ENCODE measurements around the gene ZNF615.

Gene ZNF615

DNA sequence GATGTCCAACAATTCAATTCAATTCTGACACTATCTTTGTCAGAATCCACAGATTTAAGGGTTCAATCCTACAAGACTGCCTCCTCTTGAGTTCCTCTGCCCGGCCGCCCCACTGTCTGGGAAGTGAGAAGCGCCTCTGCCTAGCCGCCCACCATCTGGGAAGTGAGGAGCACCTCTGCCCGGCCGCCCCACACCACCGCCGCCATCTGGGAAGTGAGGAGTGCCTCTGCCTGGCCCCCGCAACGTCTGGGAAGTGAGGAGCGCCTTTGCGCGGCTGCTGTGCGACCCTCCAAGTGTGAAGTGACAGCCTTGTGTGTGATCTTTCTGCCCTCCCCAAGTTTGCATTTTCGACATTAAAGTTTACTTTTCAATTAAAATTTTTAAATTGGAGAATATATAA is 14.2 kb upstream of the ZNF615 start:
- Histone ChIP-seq H3K4me1 (ENCODE audit: insufficient read depth, poor library complexity, severe bottlenecking) (peaks cover 4% of the 10 kb centered on the region), H3K9me3 (ENCODE audit: severe bottlenecking) (peaks cover 3% of the 10 kb centered on the region)

DNA sequence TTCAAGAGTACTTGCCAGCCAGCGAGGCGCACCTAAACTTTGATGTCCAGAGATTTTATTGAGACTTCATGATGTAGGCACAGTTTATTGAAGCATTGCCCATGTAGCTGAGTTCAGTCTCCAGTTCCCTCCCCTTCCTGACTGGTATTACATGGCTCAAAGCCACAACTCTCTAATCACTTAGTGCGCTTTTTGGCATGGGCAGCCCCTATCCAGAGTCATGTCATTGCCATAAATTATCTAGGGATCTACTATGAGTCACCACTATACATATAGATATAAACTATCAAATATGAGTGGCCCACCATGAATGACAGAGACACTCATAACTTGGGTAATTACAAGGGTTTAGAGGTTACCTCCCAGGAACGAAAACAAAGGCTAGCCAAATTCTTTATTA is 12.5 kb upstream of the ZNF615 start:
- DNase-seq (ENCODE audit: low spot score) (no peak), ATAC-seq (ENCODE audit: low read depth) (no peak)
- Histone ChIP-seq H3K27me3 (ENCODE audit: insufficient read depth, poor library complexity, severe bottlenecking) (no peaks in the 10 kb centered on the region), H3K4me1 (ENCODE audit: insufficient read depth, poor library complexity, severe bottlenecking) (no peaks in the 10 kb centered on the region), H3K4me3 (ENCODE audit: severe bottlenecking) (no peak overlapping the region), H3K9me3 (ENCODE audit: severe bottlenecking) (peaks cover 3% of the 10 kb centered on the region), H3K27ac (ENCODE audit: poor library complexity, severe bottlenecking) (no peak overlapping the region), H3K36me3 (ENCODE audit: low read depth) (peaks cover 98% of the 10 kb centered on the region)
- TF ChIP-seq, protein P1, sequence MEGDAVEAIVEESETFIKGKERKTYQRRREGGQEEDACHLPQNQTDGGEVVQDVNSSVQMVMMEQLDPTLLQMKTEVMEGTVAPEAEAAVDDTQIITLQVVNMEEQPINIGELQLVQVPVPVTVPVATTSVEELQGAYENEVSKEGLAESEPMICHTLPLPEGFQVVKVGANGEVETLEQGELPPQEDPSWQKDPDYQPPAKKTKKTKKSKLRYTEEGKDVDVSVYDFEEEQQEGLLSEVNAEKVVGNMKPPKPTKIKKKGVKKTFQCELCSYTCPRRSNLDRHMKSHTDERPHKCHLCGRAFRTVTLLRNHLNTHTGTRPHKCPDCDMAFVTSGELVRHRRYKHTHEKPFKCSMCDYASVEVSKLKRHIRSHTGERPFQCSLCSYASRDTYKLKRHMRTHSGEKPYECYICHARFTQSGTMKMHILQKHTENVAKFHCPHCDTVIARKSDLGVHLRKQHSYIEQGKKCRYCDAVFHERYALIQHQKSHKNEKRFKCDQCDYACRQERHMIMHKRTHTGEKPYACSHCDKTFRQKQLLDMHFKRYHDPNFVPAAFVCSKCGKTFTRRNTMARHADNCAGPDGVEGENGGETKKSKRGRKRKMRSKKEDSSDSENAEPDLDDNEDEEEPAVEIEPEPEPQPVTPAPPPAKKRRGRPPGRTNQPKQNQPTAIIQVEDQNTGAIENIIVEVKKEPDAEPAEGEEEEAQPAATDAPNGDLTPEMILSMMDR (IDR thresholded peaks at IDR 0.05; ENCODE audit: poor library complexity, severe bottlenecking), result no peak

More for the DNA sequence above, 14.2 kb upstream of the ZNF615 start:
- no peak overlapping the region for H3K4me3 ChIP-seq (ENCODE audit: severe bottlenecking)
- H3K27ac ChIP-seq (ENCODE audit: poor library complexity, severe bottlenecking), result no peak overlapping the region
- TF ChIP-seq, protein P1 (IDR thresholded peaks at IDR 0.05; ENCODE audit: poor library complexity, severe bottlenecking), result no peak
- ATAC-seq (ENCODE audit: low read depth) (no peak), DNase-seq (ENCODE audit: low spot score) (no peak)
- H3K27me3 ChIP-seq (ENCODE audit: insufficient read depth, poor library complexity, severe bottlenecking), result no peaks in the 10 kb centered on the region
- peaks cover 95% of the 10 kb centered on the region for H3K36me3 ChIP-seq (ENCODE audit: low read depth)

DNA sequence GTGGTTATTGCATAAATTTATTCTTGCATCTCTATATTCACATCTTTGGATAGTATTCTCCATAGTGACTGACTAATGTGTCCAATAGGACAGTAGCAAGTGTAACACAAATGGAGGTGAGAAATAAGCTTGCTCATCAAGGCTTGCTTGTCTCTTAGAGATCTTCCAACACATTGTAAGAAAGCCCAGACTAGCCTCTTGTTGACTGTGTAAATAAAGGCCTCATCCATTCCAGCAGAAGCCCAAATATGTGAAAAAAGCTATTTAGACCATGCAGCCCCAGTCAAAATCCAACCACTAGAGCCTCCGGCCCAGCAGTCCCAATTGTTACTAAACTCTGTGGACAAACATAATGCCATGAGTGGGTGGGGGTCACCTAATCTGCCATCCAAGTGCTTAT is 2.7 kb upstream of the ZNF615 start:
- DNase-seq (ENCODE audit: low spot score) (no peak), ATAC-seq (ENCODE audit: low read depth) (no peak)
- H3K9me3 ChIP-seq (ENCODE audit: severe bottlenecking), result peaks cover 2% of the 10 kb centered on the region
- H3K4me3 ChIP-seq (ENCODE audit: severe bottlenecking), result no peak overlapping the region
- H3K27me3 ChIP-seq (ENCODE audit: insufficient read depth, poor library complexity, severe bottlenecking), result no peaks in the 10 kb centered on the region
- no peak overlapping the region for H3K27ac ChIP-seq (ENCODE audit: poor library complexity, severe bottlenecking)
- no peaks in the 10 kb centered on the region for H3K4me1 ChIP-seq (ENCODE audit: insufficient read depth, poor library complexity, severe bottlenecking)
- TF ChIP-seq, protein P1 (IDR thresholded peaks at IDR 0.05; ENCODE audit: poor library complexity, severe bottlenecking), result no peak
- H3K36me3 ChIP-seq (ENCODE audit: low read depth), result peaks cover 3% of the 10 kb centered on the region

DNA sequence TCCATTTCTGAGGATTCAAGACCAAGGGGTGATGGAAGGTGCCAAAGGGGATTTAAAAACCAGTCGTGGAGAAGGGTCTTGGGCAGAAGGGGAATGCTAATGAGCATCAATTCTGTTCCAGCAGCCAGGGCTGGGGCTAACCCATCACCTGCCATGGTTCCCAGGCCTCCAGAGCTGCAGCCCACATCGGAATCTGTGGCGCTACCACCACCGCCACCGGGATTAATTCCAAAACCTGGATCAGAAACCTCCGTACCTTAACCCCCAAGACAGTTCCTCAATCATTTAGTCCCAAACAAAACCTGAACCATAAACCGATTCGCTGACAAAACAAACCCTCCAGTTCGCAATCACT is 583 bp downstream of the ZNF615 start:
- Histone ChIP-seq H3K4me1 (ENCODE audit: insufficient read depth, poor library complexity, severe bottlenecking) (no peaks in the 10 kb centered on the region), H3K36me3 (ENCODE audit: low read depth) (peaks cover 9% of the 10 kb centered on the region), H3K27me3 (ENCODE audit: insufficient read depth, poor library complexity, severe bottlenecking) (no peaks in the 10 kb centered on the region), H3K27ac (ENCODE audit: poor library complexity, severe bottlenecking) (no peak overlapping the region), H3K4me3 (ENCODE audit: severe bottlenecking) (peak overlapping the region; percentile 53), H3K9me3 (ENCODE audit: severe bottlenecking) (peaks cover 5% of the 10 kb centered on the region)
- ATAC-seq (ENCODE audit: low read depth) (peak; percentile 44), DNase-seq (ENCODE audit: low spot score) (no peak)
- TF ChIP-seq, protein P1 (IDR thresholded peaks at IDR 0.05; ENCODE audit: poor library complexity, severe bottlenecking), result no peak

DNA sequence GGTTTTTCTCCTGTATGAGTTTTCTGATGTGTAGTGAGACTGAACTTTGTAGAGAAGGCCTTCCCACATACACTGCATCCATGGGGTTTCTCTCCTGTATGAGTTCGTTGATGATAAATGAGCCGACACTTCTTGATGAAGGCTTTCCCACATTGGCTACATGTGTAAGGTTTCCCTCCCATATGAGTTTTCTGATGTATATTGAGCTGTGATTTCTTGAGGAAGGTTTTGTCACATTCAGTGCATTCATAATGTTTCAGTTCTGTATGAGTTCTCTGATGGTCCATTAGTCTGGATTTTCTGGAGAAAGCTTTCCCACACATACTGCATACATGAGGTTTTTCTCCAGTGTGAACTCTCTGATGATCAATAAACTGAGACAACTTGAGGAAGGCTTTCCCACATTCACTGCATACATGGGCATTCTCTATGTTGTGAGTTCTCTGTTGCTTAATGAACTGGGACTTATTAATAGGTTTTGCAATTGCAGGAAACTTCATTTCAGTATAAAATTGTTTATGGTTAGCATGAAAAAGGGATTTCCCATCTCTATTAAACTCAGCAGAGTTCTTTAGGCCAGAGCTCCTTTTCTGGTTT is 13.9 kb downstream of the ZNF615 start:
- Histone ChIP-seq H3K27ac (ENCODE audit: poor library complexity, severe bottlenecking) (no peak overlapping the region), H3K4me3 (ENCODE audit: severe bottlenecking) (no peak overlapping the region), H3K36me3 (ENCODE audit: low read depth) (peaks cover 39% of the 10 kb centered on the region), H3K9me3 (ENCODE audit: severe bottlenecking) (peaks cover 40% of the 10 kb centered on the region), H3K27me3 (ENCODE audit: insufficient read depth, poor library complexity, severe bottlenecking) (no peaks in the 10 kb centered on the region), H3K4me1 (ENCODE audit: insufficient read depth, poor library complexity, severe bottlenecking) (no peaks in the 10 kb centered on the region)
- ATAC-seq (ENCODE audit: low read depth) (no peak), DNase-seq (ENCODE audit: low spot score) (no peak)
- TF ChIP-seq, protein P1 (IDR thresholded peaks at IDR 0.05; ENCODE audit: poor library complexity, severe bottlenecking), result no peak
